Heart right ventricle (tissue), 16 donors: ENCODE results near the gene SH3RF3. TPM values are rescaled to one million over a fixed set of nuclear protein-coding genes. Genes with fewer than 3 reads are reported as not detected.

Experiments
- ATAC-seq, 8 donors: fragments of 200-7000 bp; cut with Tn5 transposase; one replicate each; pipeline ENCODE4 v1.9.1; 2020; ENCODE audit warnings: mild to moderate bottlenecking in 8 of 8, moderate library complexity in 8 of 8, moderate number of reproducible peaks in 1 of 8
- DNase-seq, 2 donors: peaks; one replicate each; pipeline ENCODE4 v3.0.0-alpha.2; 2020
- H3K27ac ChIP-seq, 10 donors: fragments of 200-600 bp; sonication (generic) in 2 of 10; one replicate each; pipeline versions ENCODE4 v1.5.0 to v1.8.0; 2020 to 2022; ENCODE audit warnings: mild to moderate bottlenecking in 3 of 10
- H3K27me3 ChIP-seq, 7 donors: fragments of 200-600 bp; one replicate each; pipeline ENCODE4 v1.8.0; 2021 to 2022; ENCODE audit warnings: mild to moderate bottlenecking in 2 of 7
- H3K36me3 ChIP-seq, 9 donors: fragments of 200-600 bp; sonication (generic) in 1 of 9; one replicate each; pipeline versions ENCODE4 v1.5.0 to v1.8.0; 2020 to 2022; ENCODE audit warnings: mild to moderate bottlenecking in 2 of 9
- H3K4me1 ChIP-seq, 9 donors: fragments of 200-600 bp; sonication (generic) in 1 of 9; one replicate each; pipeline versions ENCODE4 v1.5.0 to v1.8.0; 2020 to 2022; ENCODE audit warnings: mild to moderate bottlenecking in 4 of 9
- H3K4me3 ChIP-seq, 10 donors: fragments of 200-600 bp; sonication (generic) in 2 of 10; one replicate each; pipeline versions ENCODE4 v1.5.0 to v1.8.0; 2020 to 2022; ENCODE audit warnings: mild to moderate bottlenecking in 7 of 10, moderate library complexity in 2 of 10
- H3K9me3 ChIP-seq, 11 donors: fragments of 200-600 bp in 10 of 11; sonication (generic) in 2 of 11; one replicate each; pipeline versions ENCODE4 v1.5.0 to v1.8.0; 2013 to 2022; ENCODE audit warnings: mild to moderate bottlenecking in 2 of 11, control low read depth in 1 of 11, moderate library complexity in 1 of 11
- CTCF ChIP-seq, 9 donors: fragments of 200-600 bp; sonication (generic) in 2 of 9; IDR thresholded peaks; one replicate each; pipeline versions ENCODE4 v1.5.0 to v1.8.0; 2021 to 2022; ENCODE audit warnings: antibody characterized with exemption in 9 of 9, mild to moderate bottlenecking in 5 of 9, moderate library complexity in 1 of 9
- WGBS, 2 donors: extraction: QIAGEN DNeasy Blood & Tissue Kit; methylation state at CpG; one replicate each; pipeline ENCODE4 v1.1.7; 2013; ENCODE audit warnings: inconsistent platforms in 1 of 2; 5-methylcytosine and 5-hydroxymethylcytosine counted together
- intact Hi-C, 10 donors: fragments of 100-400 bp; cut with DNase I; formaldehyde crosslinking; loops; one replicate each; pipeline versions ENCODE4 v1.11.1 to v1.14.2; 2022
- polyA plus RNA-seq, 2 donors: library from polyadenylated mRNA; stranded (reverse); fragments of 200-250 nt; gene quantifications; one replicate each; pipeline ENCODE4 v1.2.3, GENCODE V29; 2013
- total RNA-seq, 10 donors: library from RNA; stranded (reverse); fragmentation: NEBNext Ultra II Directional in 3 of 10; extraction: Animal tissue kit (Norgen Biotek cat#: 25700) in 3 of 10; gene quantifications; one replicate each; pipeline versions ENCODE4 v1.2.1 to v1.2.4, GENCODE V29; 2021 to 2023
- donor health status: Arrhythmogenic right ventricular cardiomyopathy.
- donor health status: ischemic (EF 13 %, LVEDD 7.1; RV severe dilation, severe dysfunction).
- donor health status: healthy with polysubstance abuse.
- donor health status: DM: no; HTN: yes; CAD: no.
- donor health status: DM: no; HTN: no; CAD: no.
- donor health status: ischemic (EF 25% LVEDD 6.9; RV normal size, moderate dysfunction).
- donor health status: ischemic (EF 25% LVEDD 5.7; RV mildly dilated, moderate dysfunction).
- donor health status: healthy.
- donor health status: DM: yes; HTN: yes; CAD: no.
- donor health status: Ischemic cardiomyopathy.
- donor health status: ischemic (EF 35%, LVEDD 5.7; RV mildly dilated, moderate dysfunction).
- donor health status: nonischemic (EF 11% LVEDD 7.7; RV severe dilation, severe dysfunction).
- donor health status: DM: yes; HTN: yes; CAD: no.
- donor health status: PGD.
- donor health status: ischemic (EF 29% LVEDD 5.4; RV normal size, mild dysfunction).
- donor health status: nonischemic (EF 23%, LVEDD 6.1; RV moderate dilation, normal function).

SH3RF3 gene
- total and polyA plus RNA-seq, 12 donors = 5.0 to 11.5 (median 8.6) TPM

- intact Hi-C loops = no loop called here
- Histone ChIP-seq H3K36me3 (no peaks in the 10 kb centered on the region), H3K4me1 (peaks cover 0 to 25% (median 0%) of the 10 kb centered on the region in 9 donors), H3K27ac (no peak overlapping the region), H3K9me3 (no peaks in the 10 kb centered on the region), H3K27me3 (no peaks in the 10 kb centered on the region), H3K4me3 (no peak overlapping the region)
- no peak for TF ChIP-seq CTCF (IDR thresholded peaks at IDR 0.05)
- DNase-seq = no peak
- WGBS, 2 donors = 97 to 100% methylated on average over 4 of the region's 4 CpGs
- ATAC-seq = no peak
Observed at GRCh38 chr2:109340381-109340780, 211.4 kb downstream of the SH3RF3 start.

GRCh38 chr2:109341355-109342255 is 212.6 kb downstream of the SH3RF3 start:
- DNase-seq = no peak

GRCh38 chr2:109342256-109342850 is 213.3 kb downstream of the SH3RF3 start:
- H3K4me3 ChIP-seq = no peak overlapping the region
- no peaks in the 10 kb centered on the region for H3K27me3 ChIP-seq
- DNase-seq (no peak), ATAC-seq (no peak)
- peaks cover 0 to 12% (median 0%) of the 10 kb centered on the region in 9 donors for H3K4me1 ChIP-seq
- intact Hi-C loops = no loop called here
- TF ChIP-seq CTCF (IDR thresholded peaks at IDR 0.05) = no peak
- 92 to 96% methylated on average over 18 of the region's 18 CpGs for WGBS, 2 donors
- no peaks in the 10 kb centered on the region for H3K36me3 ChIP-seq
- no peaks in the 10 kb centered on the region for H3K9me3 ChIP-seq
- no peak overlapping the region for H3K27ac ChIP-seq

More at GRCh38 chr2:109341355-109342255, 212.6 kb downstream of the SH3RF3 start:
- Histone ChIP-seq H3K4me1 (peaks cover 0 to 13% (median 0%) of the 10 kb centered on the region in 9 donors), H3K27ac (no peak overlapping the region), H3K27me3 (no peaks in the 10 kb centered on the region), H3K9me3 (no peaks in the 10 kb centered on the region), H3K36me3 (no peaks in the 10 kb centered on the region), H3K4me3 (no peak overlapping the region)
- 91 to 94% methylated on average over 7 of the region's 7 CpGs for WGBS, 2 donors
- intact Hi-C loops = no loop called here
- no peak for TF ChIP-seq CTCF (IDR thresholded peaks at IDR 0.05)
- no peak for ATAC-seq

GRCh38 chr2:109342930-109343329 is 213.9 kb downstream of the SH3RF3 start:
- intact Hi-C loops = no loop called here
- WGBS, 2 donors = 96 to 98% methylated on average over 6 of the region's 6 CpGs
- peaks cover 0 to 14% (median 0%) of the 10 kb centered on the region in 9 donors for H3K4me1 ChIP-seq
- no peak for TF ChIP-seq CTCF (IDR thresholded peaks at IDR 0.05)
- ATAC-seq (no peak), DNase-seq (no peak)
- no peak overlapping the region for H3K4me3 ChIP-seq
- H3K9me3 ChIP-seq = no peaks in the 10 kb centered on the region
- no peak overlapping the region for H3K27ac ChIP-seq
- H3K36me3 ChIP-seq = no peaks in the 10 kb centered on the region
- H3K27me3 ChIP-seq = no peaks in the 10 kb centered on the region
